Endothelial cell (in vitro differentiated cells): ENCODE results near the gene PDZD2. TPM values are rescaled to one million over a fixed set of nuclear protein-coding genes. Genes with fewer than 3 reads are reported as not detected.

Experiments used
- DNase-seq: peaks from one replicate; pipeline ENCODE4 v3.0.0; 2021; ENCODE audit warnings: low spot score
- H3K27ac Mint-ChIP-seq: one replicate; pipeline ENCODE4 v1.8.0; 2021; ENCODE audit warnings: mixed read lengths, inconsistent platforms; ENCODE audit not compliant: unreplicated experiment
- H3K27me3 Mint-ChIP-seq: one replicate; pipeline ENCODE4 v1.8.0; 2021; ENCODE audit warnings: mild to moderate bottlenecking, moderate library complexity, mixed read lengths, inconsistent platforms; ENCODE audit not compliant: unreplicated experiment
- H3K36me3 Mint-ChIP-seq: one replicate; pipeline ENCODE4 v1.8.0; 2021; ENCODE audit warnings: mild to moderate bottlenecking, low read depth, mixed read lengths, inconsistent platforms; ENCODE audit not compliant: unreplicated experiment
- H3K4me1 Mint-ChIP-seq: one replicate; pipeline ENCODE4 v1.8.0; 2021; ENCODE audit warnings: mild to moderate bottlenecking, mixed read lengths, inconsistent platforms; ENCODE audit not compliant: unreplicated experiment
- H3K4me3 Mint-ChIP-seq: one replicate; pipeline ENCODE4 v1.8.0; 2021; ENCODE audit warnings: mild to moderate bottlenecking, mixed read lengths, inconsistent platforms; ENCODE audit not compliant: unreplicated experiment
- H3K9me3 Mint-ChIP-seq: one replicate; pipeline ENCODE4 v1.8.0; 2021; ENCODE audit warnings: mixed read lengths, inconsistent platforms; ENCODE audit not compliant: unreplicated experiment
- total RNA-seq: library from RNA; stranded (reverse); fragmentation: NEBNext Ultra II Directional; extraction: Animal tissue kit (Norgen Biotek cat#: 25700); gene quantifications from one replicate; pipeline ENCODE4 v1.2.1, GENCODE V29; 2021; ENCODE audit not compliant: unreplicated experiment
- TF ChIP-seq, protein P1 (sequence below): fragments of 200-600 bp; sonication (generic); IDR thresholded peaks from one replicate; pipeline ENCODE4 v1.5.0; 2021; ENCODE audit warnings: antibody characterized with exemption; ENCODE audit not compliant: unreplicated experiment

Gene PDZD2
- total RNA-seq, 1 donor from 2014 or later = 71.1 TPM

DNA sequence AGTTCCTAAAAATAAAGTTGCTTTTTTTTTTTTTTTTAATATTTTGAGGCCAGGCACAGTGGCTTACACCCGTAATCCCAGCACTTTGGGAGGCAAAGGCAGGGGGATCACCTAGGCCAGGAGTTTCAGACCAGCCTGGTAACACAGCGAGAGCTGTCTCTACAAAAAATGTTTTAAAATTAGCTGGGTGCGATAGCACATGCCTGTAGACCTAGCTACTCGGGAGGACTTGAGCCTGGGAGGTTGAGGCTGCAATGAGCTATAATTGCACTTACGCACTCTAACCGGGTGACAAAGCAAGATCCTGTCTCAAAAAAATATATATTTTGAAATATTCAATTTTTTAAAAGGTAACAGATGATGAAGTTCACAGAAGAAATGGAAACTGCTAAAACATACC is 512.3 kb downstream of the PDZD2 start:
- TF ChIP-seq, protein P1, sequence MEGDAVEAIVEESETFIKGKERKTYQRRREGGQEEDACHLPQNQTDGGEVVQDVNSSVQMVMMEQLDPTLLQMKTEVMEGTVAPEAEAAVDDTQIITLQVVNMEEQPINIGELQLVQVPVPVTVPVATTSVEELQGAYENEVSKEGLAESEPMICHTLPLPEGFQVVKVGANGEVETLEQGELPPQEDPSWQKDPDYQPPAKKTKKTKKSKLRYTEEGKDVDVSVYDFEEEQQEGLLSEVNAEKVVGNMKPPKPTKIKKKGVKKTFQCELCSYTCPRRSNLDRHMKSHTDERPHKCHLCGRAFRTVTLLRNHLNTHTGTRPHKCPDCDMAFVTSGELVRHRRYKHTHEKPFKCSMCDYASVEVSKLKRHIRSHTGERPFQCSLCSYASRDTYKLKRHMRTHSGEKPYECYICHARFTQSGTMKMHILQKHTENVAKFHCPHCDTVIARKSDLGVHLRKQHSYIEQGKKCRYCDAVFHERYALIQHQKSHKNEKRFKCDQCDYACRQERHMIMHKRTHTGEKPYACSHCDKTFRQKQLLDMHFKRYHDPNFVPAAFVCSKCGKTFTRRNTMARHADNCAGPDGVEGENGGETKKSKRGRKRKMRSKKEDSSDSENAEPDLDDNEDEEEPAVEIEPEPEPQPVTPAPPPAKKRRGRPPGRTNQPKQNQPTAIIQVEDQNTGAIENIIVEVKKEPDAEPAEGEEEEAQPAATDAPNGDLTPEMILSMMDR = no peak
- H3K27ac Mint-ChIP-seq = no peak overlapping the region
- peaks cover 1% of the 10 kb centered on the region for H3K27me3 Mint-ChIP-seq
- DNase-seq = no peak
- H3K4me1 Mint-ChIP-seq = peaks cover 20% of the 10 kb centered on the region
- H3K9me3 Mint-ChIP-seq = no peaks in the 10 kb centered on the region
- peaks cover 10% of the 10 kb centered on the region for H3K36me3 Mint-ChIP-seq
- no peak overlapping the region for H3K4me3 Mint-ChIP-seq

DNA sequence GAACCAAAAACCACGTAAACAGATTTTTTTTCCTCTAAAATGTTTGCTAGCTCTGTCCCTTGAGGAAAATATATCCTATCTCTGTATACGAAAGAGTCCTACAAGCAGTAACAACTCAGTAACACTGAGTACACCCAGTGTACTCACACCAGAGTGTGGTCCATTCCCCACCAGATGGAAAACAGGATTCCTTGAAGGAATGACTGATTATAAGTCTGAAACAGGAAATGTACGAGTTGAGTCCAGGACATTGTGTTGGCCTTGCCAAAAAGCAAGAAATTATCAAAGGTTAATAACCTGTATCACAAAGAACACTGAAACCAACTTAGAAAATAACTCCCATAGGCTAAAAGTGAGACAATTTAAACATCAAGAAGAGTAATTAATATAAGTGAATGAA is 514.8 kb downstream of the PDZD2 start:
- TF ChIP-seq, protein P1 = no peak
- H3K4me1 Mint-ChIP-seq = peaks cover 15% of the 10 kb centered on the region
- H3K27ac Mint-ChIP-seq = peak overlapping the region; percentile 82
- no peak overlapping the region for H3K4me3 Mint-ChIP-seq
- peaks cover 10% of the 10 kb centered on the region for H3K36me3 Mint-ChIP-seq
- peaks cover 1% of the 10 kb centered on the region for H3K27me3 Mint-ChIP-seq
- no peaks in the 10 kb centered on the region for H3K9me3 Mint-ChIP-seq
- DNase-seq = no peak

DNA sequence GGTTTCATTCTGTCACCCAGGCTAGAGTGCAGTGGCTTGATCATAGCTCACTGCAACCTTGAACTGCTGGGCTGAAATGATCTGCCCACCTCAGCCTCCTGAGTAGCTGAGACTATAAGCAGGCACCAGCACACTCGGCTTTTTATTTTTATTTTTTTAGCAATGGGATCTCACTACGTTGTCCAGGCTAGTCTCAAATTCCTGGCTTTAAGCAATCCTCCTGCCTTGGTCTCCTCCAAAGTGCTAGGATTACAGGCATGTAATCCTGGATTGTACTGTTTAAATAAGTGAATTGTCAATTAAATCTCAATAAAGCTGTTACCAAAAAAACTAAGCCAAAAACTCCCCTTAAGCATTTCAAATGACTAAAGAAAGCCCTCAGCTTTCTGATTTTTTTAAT is 516.3 kb downstream of the PDZD2 start:
- Mint-ChIP-seq H3K36me3 (peaks cover 7% of the 10 kb centered on the region), H3K9me3 (no peaks in the 10 kb centered on the region), H3K27me3 (no peaks in the 10 kb centered on the region), H3K4me3 (no peak overlapping the region), H3K27ac (no peak overlapping the region), H3K4me1 (peaks cover 15% of the 10 kb centered on the region)
- DNase-seq = no peak
- TF ChIP-seq, protein P1 = no peak

DNA sequence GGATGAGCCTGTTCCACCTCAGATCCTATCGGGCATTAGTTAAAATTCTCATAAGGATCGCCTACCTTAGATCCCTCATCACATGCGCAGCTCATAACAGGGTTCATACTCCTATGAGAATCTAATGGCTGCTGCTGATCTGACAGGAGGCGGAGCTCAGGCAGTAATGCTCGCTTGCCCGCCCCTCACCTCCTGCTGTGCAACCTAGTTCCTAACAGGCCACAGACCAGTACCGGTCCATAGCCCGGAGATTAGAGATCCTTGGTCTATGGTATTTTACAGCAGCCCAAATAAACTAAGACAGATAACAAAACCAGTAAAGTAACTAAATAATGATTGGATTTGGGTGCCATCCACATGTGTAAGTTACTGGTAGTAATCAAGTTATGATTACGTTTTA is 517.7 kb downstream of the PDZD2 start:
- Mint-ChIP-seq H3K36me3 (peaks cover 12% of the 10 kb centered on the region), H3K27ac (no peak overlapping the region), H3K9me3 (no peaks in the 10 kb centered on the region), H3K4me3 (no peak overlapping the region), H3K4me1 (peaks cover 17% of the 10 kb centered on the region), H3K27me3 (no peaks in the 10 kb centered on the region)
- TF ChIP-seq, protein P1 = no peak
- no peak for DNase-seq

DNA sequence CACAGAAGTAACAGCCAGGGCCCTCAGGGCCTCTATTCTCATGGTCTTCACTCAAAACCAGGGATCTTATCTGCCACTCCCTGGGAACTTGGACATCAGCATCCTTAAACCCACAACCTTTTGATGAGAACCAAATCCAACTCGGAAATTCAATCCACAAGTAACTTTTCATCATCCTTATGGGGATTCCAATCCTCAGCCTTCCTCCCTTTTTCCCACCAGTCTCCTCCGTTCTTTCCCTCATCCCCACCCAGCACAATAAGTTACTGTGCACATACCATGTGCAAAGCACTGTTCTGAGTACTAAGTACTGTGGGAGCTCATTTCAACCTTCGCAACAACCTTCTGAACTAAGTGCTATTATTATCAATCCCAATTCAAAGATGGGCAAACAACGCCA is 518.1 kb downstream of the PDZD2 start:
- DNase-seq = no peak
- no peak overlapping the region for H3K27ac Mint-ChIP-seq
- no peaks in the 10 kb centered on the region for H3K27me3 Mint-ChIP-seq
- H3K4me3 Mint-ChIP-seq = no peak overlapping the region
- peaks cover 10% of the 10 kb centered on the region for H3K36me3 Mint-ChIP-seq
- peaks cover 14% of the 10 kb centered on the region for H3K4me1 Mint-ChIP-seq
- H3K9me3 Mint-ChIP-seq = no peaks in the 10 kb centered on the region
- TF ChIP-seq, protein P1 = no peak
